ENCODE measurements around the gene COL6A3.

COL6A3 gene

DNA sequence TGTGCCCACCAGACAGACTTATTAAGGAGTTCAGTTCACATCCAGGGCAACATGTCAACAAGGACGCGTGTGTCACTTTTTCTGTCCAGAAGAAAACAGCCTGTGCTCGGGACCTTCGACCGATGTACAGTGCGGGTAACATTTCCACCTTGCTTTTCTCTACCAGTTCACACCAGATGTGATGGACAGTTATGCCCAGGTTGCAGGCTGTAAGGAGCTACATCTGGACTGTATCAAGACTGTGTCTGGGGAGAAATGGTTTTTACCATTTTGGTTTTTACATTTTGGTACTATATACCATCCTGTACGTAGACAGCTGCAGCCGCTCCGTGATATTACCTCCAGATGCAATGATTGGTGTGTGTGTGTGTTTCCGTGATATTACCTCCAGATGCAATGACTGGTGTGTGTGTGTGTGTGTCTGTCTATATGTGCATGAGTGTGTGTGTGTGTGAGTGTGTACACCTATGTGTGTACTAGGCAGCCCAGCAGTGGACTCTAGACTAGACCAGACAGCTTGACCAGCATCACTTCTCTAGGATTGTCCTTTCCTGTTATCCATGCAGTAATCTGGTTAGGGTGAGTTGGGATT is 118.0 kb downstream of the COL6A3 start:
- H3K36me3 ChIP-seq (ENCODE audit: insufficient read depth, low read length): no peaks in the 10 kb centered on the region
- peaks cover 66% of the 10 kb centered on the region for H3K4me1 ChIP-seq (ENCODE audit: control insufficient read depth, insufficient read depth, low read length)
- H3K9me3 ChIP-seq (replicated peaks; ENCODE audit: low read length): no peaks in the 10 kb centered on the region
- H3K4me3 ChIP-seq (ENCODE audit: low read length): no peak overlapping the region
- H3K4me2 ChIP-seq (ENCODE audit: low read length): no peak overlapping the region
- H3K9ac ChIP-seq (ENCODE audit: low read depth, low read length): no peak overlapping the region
- no peaks in the 10 kb centered on the region for H3K27me3 ChIP-seq (ENCODE audit: control insufficient read depth, insufficient read depth, low read length)

DNA sequence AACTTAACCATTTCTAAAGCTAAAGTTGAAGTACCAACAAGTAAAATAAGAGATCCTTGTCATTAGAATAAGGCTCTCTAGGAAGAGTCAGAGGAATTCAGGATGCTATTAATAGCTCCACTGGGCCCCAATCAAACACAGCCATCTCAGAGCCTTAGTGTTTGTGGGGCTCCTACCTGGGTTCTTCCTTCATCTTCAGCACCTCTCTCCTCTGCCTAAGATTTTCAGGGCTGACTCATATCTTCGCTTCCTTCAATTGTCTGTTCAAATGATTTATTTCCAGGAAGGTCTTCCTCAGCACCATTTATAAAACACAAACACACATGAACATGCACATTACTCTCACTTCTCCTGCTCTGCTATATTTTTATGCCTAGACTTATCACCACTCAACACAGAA is 119.5 kb downstream of the COL6A3 start:
- Histone ChIP-seq H3K27me3 (ENCODE audit: control insufficient read depth, insufficient read depth, low read length) (no peaks in the 10 kb centered on the region), H3K4me1 (ENCODE audit: control insufficient read depth, insufficient read depth, low read length) (peaks cover 64% of the 10 kb centered on the region), H3K36me3 (ENCODE audit: insufficient read depth, low read length) (no peaks in the 10 kb centered on the region), H3K9ac (ENCODE audit: low read depth, low read length) (no peak overlapping the region), H3K4me3 (ENCODE audit: low read length) (no peak overlapping the region), H3K4me2 (ENCODE audit: low read length) (no peak overlapping the region), H3K9me3 (replicated peaks; ENCODE audit: low read length) (no peaks in the 10 kb centered on the region)

DNA sequence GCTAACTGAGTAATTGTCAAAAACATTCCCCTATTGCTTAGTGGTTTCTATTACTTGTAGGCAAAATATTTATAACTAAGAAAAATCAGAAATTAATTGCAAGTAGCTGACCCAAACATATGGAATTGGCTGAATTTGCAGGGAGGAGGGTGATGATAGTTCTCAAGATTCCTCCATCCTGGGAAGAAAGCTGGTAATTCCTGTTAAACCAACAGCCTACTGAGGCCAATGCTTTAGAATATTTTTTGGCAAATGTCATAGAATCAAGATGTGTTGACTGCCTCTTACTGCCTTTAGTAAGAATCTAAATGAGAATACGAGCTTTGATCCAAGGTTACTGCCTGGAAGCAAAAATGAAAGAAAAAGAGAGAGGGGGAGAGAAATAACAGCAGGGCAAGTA is 120.0 kb downstream of the COL6A3 start:
- Histone ChIP-seq H3K4me2 (ENCODE audit: low read length) (no peak overlapping the region), H3K36me3 (ENCODE audit: insufficient read depth, low read length) (no peaks in the 10 kb centered on the region), H3K4me3 (ENCODE audit: low read length) (no peak overlapping the region), H3K27me3 (ENCODE audit: control insufficient read depth, insufficient read depth, low read length) (no peaks in the 10 kb centered on the region), H3K4me1 (ENCODE audit: control insufficient read depth, insufficient read depth, low read length) (peaks cover 60% of the 10 kb centered on the region), H3K9me3 (replicated peaks; ENCODE audit: low read length) (no peaks in the 10 kb centered on the region), H3K9ac (ENCODE audit: low read depth, low read length) (no peak overlapping the region)

DNA sequence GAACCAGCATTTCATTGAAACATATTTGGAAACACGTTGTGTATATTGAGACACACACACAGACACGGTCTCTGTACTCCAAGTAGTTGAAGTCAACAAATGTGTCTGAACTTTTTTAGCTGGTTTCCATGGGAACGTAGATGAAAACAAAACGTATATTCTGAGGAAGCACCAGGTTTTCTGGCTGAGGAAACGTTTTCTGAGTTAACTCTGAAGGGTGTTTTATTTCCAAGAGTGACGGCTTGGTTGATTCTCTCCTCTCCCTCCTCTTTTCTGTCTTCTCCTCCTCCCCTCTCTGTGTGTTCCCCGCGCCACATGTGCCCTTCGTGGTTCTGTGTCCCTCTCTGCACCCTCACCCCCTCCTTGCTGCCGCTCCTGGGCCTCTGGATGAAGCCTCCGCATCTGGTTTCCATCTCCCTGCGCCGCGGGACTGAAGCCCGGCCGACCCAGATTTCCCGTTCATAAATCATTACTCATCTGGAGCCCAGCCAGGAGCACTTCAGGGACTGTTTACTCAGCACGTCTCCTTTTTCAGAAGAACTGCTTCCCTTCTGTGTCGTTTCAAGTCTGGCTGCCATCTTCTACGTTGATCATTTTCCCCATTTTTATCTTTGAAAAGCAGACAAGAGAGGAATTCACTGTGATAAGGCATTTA is 122.7 kb downstream of the COL6A3 start:
- Histone ChIP-seq H3K4me2 (ENCODE audit: low read length) (peak overlapping the region; percentile 65), H3K4me1 (ENCODE audit: control insufficient read depth, insufficient read depth, low read length) (peaks cover 37% of the 10 kb centered on the region), H3K27me3 (ENCODE audit: control insufficient read depth, insufficient read depth, low read length) (no peaks in the 10 kb centered on the region), H3K9me3 (replicated peaks; ENCODE audit: low read length) (no peaks in the 10 kb centered on the region), H3K9ac (ENCODE audit: low read depth, low read length) (peak overlapping the region; percentile 78), H3K36me3 (ENCODE audit: insufficient read depth, low read length) (no peaks in the 10 kb centered on the region), H3K4me3 (ENCODE audit: low read length) (peak overlapping the region; percentile 35)

DNA sequence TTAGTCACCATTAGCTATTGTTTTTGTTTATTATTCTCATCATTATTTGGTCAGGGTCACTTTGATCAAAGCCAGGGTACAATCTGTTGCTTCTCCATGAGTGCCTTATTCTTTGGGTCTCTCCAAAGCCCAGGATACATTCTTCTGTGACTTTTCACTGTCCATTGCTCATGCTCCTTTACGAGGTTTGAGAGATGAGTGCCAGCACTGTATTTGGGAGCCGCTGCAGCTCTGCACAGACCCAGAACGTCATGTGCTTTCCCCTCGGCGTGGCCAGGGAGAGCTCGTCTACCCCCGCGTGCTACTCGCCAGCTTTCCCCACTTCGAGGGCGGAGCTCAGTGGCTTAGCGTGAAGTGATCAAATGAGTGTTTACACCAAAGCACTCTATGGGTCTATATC is 123.7 kb downstream of the COL6A3 start:
- Histone ChIP-seq H3K4me3 (ENCODE audit: low read length) (no peak overlapping the region), H3K36me3 (ENCODE audit: insufficient read depth, low read length) (no peaks in the 10 kb centered on the region), H3K4me1 (ENCODE audit: control insufficient read depth, insufficient read depth, low read length) (peaks cover 35% of the 10 kb centered on the region), H3K9ac (ENCODE audit: low read depth, low read length) (peak overlapping the region; percentile 78), H3K4me2 (ENCODE audit: low read length) (peak overlapping the region; percentile 65), H3K9me3 (replicated peaks; ENCODE audit: low read length) (no peaks in the 10 kb centered on the region), H3K27me3 (ENCODE audit: control insufficient read depth, insufficient read depth, low read length) (no peaks in the 10 kb centered on the region)

DNA sequence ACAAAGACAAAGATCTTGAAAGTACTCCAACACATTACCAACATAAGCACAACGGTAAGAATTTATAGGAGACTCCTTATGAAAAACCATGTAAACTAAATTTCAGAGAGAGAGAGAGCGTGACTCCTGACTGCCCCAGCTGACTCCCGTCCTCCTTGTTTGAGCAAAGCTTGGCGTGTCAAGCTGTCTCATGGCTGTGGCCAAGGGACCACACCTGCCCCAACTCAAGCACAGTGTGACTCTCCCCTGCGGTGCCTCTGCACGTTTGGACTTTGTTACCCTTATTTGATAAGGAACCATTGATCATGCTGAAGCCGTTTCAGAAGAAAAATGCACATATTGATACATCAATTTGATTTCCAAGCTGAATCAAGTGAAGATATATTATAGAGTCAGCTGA is 124.8 kb downstream of the COL6A3 start:
- no peak overlapping the region for H3K4me2 ChIP-seq (ENCODE audit: low read length)
- no peak overlapping the region for H3K4me3 ChIP-seq (ENCODE audit: low read length)
- no peaks in the 10 kb centered on the region for H3K27me3 ChIP-seq (ENCODE audit: control insufficient read depth, insufficient read depth, low read length)
- no peaks in the 10 kb centered on the region for H3K9me3 ChIP-seq (replicated peaks; ENCODE audit: low read length)
- no peaks in the 10 kb centered on the region for H3K36me3 ChIP-seq (ENCODE audit: insufficient read depth, low read length)
- H3K4me1 ChIP-seq (ENCODE audit: control insufficient read depth, insufficient read depth, low read length): peaks cover 31% of the 10 kb centered on the region
- no peak overlapping the region for H3K9ac ChIP-seq (ENCODE audit: low read depth, low read length)

DNA sequence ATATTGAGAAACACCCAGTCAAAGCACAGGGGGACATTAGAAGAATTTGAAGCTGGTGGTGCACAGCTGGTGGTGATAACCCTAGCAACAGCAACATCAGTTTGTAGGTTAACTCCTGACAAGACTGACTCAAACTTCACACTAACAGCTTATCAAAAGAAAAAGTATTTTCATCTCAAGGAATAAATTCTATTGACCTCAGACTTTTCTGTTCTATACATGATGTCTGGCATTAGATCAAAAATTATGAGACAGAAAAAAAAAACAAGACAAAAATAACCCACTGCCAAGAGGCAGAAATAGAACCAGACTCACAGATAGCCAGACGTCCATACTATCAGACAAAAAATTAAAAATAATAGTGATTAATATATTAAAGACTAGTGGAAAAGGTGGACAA is 126.1 kb downstream of the COL6A3 start:
- Histone ChIP-seq H3K9me3 (replicated peaks; ENCODE audit: low read length) (no peaks in the 10 kb centered on the region), H3K4me2 (ENCODE audit: low read length) (no peak overlapping the region), H3K4me1 (ENCODE audit: control insufficient read depth, insufficient read depth, low read length) (peaks cover 42% of the 10 kb centered on the region), H3K9ac (ENCODE audit: low read depth, low read length) (no peak overlapping the region), H3K4me3 (ENCODE audit: low read length) (no peak overlapping the region), H3K27me3 (ENCODE audit: control insufficient read depth, insufficient read depth, low read length) (no peaks in the 10 kb centered on the region), H3K36me3 (ENCODE audit: insufficient read depth, low read length) (no peaks in the 10 kb centered on the region)

DNA sequence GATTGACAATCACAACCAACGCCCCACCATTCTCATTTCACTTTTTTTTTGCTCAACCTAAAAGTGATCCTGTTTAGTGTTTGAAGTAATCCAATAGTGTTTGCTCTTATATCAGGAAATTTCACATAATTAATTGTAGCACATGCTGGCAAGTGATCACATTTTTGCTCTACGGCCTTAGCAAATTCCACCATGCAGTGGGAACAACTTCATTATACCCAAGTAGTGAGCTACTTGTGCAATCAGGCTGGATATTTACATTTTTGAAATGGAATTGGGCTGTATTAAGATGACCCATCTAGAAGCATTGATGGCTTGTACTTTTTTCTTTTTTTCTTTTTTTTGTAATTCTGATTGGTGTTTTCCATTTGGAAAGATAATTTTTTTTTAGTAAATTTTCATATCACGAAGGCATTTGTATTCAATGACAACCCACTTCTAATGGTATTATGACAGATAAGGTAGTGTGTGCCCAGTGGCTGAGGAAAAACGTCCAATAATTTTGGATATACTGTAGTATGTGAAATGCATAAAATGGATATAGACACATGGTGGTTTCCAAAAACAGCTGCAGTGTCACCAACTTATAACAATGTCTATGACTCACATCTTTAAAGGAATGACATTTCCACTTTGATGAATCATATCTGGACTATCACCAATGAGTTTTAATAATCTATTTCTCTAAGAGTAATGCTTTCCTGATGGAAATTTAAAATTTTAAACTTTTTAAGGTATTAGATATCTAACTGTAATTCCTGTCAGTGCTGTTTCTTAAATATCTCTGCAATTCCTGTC is 130.6 kb downstream of the COL6A3 start:
- peaks cover 55% of the 10 kb centered on the region for H3K4me1 ChIP-seq (ENCODE audit: control insufficient read depth, insufficient read depth, low read length)
- H3K36me3 ChIP-seq (ENCODE audit: insufficient read depth, low read length): no peaks in the 10 kb centered on the region
- peak overlapping the region; percentile 39 for H3K9ac ChIP-seq (ENCODE audit: low read depth, low read length)
- peak overlapping the region; percentile 6 for H3K4me3 ChIP-seq (ENCODE audit: low read length)
- H3K27me3 ChIP-seq (ENCODE audit: control insufficient read depth, insufficient read depth, low read length): no peaks in the 10 kb centered on the region
- no peaks in the 10 kb centered on the region for H3K9me3 ChIP-seq (replicated peaks; ENCODE audit: low read length)
- no peak overlapping the region for H3K4me2 ChIP-seq (ENCODE audit: low read length)

DNA sequence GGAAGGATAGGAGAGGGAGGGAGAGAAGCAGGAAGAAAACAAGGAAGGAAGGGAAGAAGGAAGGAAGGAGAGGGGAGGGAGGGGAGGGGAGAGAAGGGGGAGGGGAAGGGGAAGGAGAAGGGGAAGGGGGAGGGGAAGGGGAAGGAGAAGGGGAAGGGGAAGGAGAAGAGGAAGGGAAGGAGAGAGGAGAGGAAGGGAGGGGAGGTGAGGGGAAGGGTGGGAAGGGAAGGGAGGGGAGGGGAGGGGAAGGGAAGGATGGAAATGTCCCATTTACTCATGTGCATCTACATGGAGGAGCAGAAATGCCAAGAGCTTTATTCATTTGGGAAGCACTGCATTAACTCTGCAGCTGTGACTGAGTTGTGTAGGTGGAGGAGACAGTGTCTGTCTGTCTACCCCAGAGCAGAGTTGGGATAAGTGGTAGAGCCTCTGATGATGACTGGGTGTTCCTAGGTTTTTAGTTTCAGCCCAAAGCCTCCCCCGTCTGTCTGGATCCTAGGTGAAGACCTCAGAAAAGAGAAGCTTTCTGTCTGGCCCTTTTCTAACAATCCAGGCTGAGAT is 131.3 kb downstream of the COL6A3 start:
- H3K4me2 ChIP-seq (ENCODE audit: low read length): no peak overlapping the region
- peaks cover 62% of the 10 kb centered on the region for H3K4me1 ChIP-seq (ENCODE audit: control insufficient read depth, insufficient read depth, low read length)
- H3K9me3 ChIP-seq (replicated peaks; ENCODE audit: low read length): no peaks in the 10 kb centered on the region
- no peaks in the 10 kb centered on the region for H3K27me3 ChIP-seq (ENCODE audit: control insufficient read depth, insufficient read depth, low read length)
- H3K4me3 ChIP-seq (ENCODE audit: low read length): no peak overlapping the region
- H3K36me3 ChIP-seq (ENCODE audit: insufficient read depth, low read length): no peaks in the 10 kb centered on the region
- peak overlapping the region; percentile 39 for H3K9ac ChIP-seq (ENCODE audit: low read depth, low read length)

DNA sequence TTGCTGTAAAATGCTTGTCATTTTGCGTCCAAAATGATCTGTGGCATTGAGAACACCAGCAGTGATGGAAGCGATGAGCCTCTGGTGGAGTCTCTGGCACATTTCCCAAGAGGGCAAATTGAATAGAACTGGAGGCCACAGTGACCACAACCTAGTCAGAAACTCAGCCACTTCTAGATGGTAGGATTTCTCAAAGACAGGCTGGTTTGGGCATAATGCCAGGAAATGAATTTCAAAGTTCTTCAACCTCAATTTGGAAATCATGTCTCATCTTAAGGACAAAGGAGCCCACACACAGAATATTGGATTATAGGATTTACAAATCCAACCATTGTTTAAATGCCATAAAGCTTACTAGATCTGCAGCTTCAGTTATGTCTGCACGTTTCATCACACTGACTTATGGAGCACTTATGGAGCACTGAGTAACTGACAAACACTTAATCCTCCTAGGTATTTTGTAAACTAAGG is 132.1 kb downstream of the COL6A3 start:
- H3K9ac ChIP-seq (ENCODE audit: low read depth, low read length): peak overlapping the region; percentile 66
- peaks cover 63% of the 10 kb centered on the region for H3K4me1 ChIP-seq (ENCODE audit: control insufficient read depth, insufficient read depth, low read length)
- H3K36me3 ChIP-seq (ENCODE audit: insufficient read depth, low read length): no peaks in the 10 kb centered on the region

DNA sequence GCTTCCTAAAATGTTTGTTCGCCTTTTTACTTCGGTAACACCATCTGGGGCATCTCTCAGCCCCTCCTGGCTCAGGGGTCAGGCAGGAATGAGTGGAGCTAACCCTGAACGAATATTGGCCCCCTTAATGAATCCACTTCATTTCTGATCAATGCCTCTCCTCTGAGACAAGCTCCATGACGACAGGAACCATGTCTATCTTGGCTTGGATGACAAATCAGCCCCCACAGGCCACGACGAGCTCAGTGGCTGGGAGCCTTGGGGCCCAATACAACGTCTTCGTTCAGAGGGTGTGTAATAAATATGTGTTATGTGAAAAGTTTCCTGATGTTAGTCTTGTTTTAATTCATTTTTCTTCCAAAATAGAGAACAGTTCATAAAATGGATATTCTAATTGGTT is 133.0 kb downstream of the COL6A3 start:
- no peaks in the 10 kb centered on the region for H3K27me3 ChIP-seq (ENCODE audit: control insufficient read depth, insufficient read depth, low read length)
- H3K9ac ChIP-seq (ENCODE audit: low read depth, low read length): peak overlapping the region; percentile 66
- no peaks in the 10 kb centered on the region for H3K9me3 ChIP-seq (replicated peaks; ENCODE audit: low read length)
- H3K4me2 ChIP-seq (ENCODE audit: low read length): peak overlapping the region; percentile 24
- H3K36me3 ChIP-seq (ENCODE audit: insufficient read depth, low read length): no peaks in the 10 kb centered on the region
- no peak overlapping the region for H3K4me3 ChIP-seq (ENCODE audit: low read length)
- peaks cover 63% of the 10 kb centered on the region for H3K4me1 ChIP-seq (ENCODE audit: control insufficient read depth, insufficient read depth, low read length)

More for the DNA sequence above, 132.1 kb downstream of the COL6A3 start:
- Histone ChIP-seq H3K4me3 (ENCODE audit: low read length) (no peak overlapping the region), H3K27me3 (ENCODE audit: control insufficient read depth, insufficient read depth, low read length) (no peaks in the 10 kb centered on the region), H3K4me2 (ENCODE audit: low read length) (no peak overlapping the region), H3K9me3 (replicated peaks; ENCODE audit: low read length) (no peaks in the 10 kb centered on the region)
